Activated CD4-positive, alpha-beta T cell treated with anti-CD3 and anti-CD28 coated beads, Interleukin-10, Interleukin-2, amounts not matched to agents 100 ng/mL and 50 ng/mL, durations not matched to agents 16 hours and 8 hours (primary cell): ENCODE results near the gene PDE9A.
"Not testable (repeated sequence)": the region's sequence is repeated elsewhere in the genome, so short reads cannot be mapped to it uniquely, and the experiment has no call there.

Experiments
- DNase-seq: peaks from one replicate; pipeline ENCODE4 v3.0.0-alpha.2; 2020

PDE9A gene

DNA sequence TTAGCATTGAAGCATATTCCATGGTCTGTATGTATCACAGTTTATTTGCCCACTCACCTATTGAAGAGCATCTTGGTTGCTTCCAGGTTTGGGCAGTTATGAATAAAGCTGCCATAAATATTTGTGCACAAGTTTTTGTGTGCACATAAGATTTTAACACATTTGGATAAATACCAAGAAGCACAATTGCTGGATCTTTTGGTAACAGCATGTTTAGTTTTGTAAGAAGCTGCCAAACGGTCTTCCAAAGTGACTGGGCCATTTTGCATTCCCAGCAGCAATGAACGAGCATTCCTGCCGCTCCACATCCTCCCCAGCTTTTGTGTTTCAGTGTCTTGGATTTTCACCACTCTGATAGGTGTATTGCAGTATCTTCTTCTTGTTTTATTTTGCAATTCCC lies 62.7 kb downstream of the PDE9A start:
- DNase-seq: no peak

DNA sequence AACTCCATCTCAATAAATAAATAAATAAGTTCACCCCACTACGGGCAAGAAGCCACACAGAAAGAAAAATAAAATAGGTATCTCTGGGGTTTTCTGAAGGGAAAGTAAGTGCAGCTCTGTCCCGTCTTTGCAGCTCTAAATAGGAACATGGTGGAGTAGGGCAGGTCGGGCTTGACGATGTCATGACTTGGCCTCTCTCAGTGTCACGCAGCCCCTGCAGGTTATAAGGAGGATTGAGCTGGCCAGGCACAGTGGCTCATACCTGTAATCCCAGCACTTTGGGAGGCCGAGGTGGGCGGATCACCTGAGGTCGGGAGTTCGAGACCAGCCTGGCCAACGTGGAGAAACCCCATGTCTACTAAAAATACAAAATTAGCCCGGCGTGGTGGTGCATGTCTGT lies 67.1 kb downstream of the PDE9A start:
- DNase-seq: not testable (repeated sequence)

DNA sequence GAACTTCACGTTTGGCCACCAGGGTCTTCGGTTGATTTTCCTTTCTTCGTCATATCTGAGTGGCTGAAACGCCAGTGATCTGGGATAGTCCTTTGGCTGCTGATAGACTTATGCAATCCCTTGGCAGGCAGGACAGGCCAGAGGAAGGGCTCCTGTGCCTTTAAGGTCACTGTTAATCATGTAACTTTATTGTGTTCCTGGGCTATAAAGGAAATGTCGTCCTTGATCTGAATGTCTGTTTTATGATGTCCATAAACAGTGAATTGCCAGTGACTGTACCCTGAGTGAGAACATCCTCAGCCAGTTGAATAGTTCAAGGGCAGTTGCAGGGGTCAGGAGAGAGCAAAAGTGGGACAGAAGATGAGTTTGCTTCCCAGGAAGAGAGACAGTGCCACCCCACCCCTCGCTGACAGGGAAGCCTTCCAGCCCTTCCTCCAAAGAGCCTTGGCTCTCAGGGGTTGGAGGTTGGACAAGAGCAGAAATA lies 68.0 kb downstream of the PDE9A start:
- no peak for DNase-seq

DNA sequence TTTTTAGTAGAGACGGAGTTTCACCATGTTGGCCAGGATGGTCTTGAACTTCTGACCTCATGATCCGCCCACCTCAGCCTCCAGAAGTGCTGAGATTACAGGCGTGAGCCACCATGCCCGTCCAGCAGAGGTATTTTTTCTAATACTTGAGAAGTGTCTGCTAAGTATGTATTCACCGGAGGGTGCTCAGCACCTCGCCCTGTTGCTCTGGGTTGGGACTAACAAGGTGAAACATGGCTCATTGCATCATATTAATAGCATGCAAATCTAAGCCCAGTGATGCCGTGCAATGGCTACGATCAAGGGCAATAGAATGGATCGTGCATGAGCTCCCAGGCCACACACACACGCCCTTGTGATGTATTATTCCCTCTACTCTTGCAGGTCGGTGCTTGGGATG lies 68.7 kb downstream of the PDE9A start:
- DNase-seq: no peak

DNA sequence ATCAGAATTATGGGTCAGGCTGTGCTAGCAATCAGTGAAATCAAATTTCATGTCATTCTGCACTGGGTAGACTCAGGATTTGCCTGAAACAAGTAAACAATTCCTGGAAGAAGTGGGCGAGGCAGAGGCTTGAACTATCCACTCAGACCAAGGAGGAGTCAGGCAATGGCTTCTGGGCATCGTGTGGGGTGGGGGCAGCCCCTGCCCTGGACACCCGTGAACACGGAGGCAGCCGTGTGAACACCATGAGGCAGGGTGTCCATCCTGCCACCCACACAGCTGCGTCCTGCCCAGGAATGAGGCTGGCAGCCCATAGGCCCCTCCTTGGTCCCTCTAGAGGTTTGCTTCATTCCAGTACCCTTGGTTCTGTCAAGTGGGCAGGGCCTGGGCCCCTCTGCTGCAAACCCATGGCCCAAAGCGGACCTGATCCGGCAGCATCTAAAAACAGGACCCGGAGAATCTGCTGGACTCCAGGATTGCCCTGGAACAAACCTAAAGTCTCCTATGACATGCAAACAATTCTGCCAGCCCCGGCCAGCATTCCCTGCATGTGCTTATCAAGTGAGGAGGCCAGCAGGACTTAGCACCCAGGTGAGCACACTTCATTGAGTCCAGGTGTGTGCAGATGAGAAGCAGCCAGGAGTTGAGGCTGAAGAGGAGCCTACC lies 69.5 kb downstream of the PDE9A start:
- no peak for DNase-seq

DNA sequence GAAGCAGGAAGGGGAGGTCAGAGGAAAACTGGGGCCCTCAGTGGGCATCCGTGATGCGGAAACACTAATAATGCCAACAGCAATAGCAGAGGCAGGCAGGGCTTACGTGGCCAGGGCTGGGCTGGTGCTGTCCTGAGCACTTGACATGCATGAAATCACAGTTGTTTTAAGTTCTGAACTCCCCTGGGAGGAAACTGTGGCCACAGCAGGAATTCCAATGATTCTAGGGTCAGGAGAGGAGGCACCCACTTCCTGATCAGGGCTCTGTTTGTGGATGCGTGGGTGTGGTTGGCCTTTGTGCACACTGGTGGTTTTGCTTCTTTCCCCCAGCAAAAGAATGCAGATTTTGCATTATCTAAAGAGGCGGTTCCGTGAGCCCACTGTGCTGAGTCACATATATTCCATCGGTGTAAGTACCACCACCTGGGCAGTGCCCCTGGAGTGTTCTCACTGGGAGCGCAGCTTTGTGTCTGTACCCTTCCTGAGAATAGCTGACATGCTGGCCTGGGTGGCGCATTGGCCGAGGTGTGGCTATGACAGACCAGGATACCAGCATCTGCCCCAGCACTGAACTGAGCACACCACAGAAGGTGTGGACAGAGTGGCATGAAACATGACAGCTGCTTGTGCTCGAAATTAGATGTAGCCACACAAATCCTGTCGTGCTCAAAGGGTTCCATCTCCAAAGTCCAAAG lies 71.0 kb downstream of the PDE9A start:
- no peak for DNase-seq

DNA sequence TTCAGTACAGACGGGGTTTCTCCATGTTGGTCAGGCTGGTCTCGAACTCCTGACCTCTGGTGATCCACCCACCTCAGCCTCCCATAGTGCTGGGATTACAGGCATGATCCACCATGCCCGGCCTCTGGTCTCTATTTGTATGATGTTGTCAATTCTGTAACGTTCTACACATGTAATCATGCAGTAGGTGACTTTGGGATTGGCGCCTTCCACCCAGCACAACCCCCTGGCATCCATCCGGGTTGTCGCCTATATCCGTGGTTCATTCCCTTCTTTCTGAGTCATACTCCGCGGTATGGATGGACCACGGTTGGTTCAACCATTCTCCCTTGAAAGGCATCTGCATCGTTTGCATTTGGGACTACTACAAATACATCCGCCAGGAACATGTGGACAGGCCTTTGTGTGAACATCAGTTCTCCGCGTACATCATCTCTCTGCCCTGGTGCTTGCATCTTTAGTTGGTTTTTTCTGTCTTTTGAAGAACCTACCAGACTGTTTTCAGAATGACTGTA lies 72.1 kb downstream of the PDE9A start:
- no peak for DNase-seq

DNA sequence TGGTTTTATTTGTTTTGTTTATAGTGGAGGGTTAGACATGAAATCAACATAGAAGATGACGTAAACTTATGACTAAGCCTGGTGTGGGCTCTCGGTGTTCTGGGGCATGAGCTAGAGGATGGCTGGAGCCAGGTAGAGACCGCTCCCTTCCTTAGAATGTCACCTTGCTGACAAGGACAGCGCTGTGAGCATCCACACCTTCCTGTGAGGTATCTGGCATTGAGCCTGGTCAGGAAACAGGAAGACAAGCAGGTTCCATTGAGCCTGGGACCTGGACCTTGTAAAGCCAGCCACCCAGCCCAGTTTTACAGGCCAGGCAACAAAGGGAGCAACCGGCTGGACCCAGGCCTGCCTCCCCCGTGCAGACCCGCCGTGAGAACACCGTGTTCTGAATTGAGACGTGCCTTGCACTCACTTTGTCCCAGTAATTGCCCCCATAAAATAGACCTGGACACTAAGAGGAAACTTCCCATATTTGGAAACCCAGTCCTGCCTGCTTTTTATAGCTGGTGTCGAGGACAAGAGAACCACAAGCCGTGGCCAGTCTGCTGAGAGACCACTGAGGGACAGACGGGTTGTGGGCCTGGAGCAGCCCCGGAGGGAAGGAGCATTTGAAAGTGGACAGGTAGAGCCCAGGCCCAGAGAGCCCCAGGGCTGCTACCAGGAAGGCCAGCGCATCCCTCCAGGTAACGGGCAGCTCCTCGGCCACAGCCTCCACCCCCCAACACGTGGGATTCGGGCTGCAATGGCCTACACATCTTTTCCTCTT lies 78.0 kb downstream of the PDE9A start:
- no peak for DNase-seq

DNA sequence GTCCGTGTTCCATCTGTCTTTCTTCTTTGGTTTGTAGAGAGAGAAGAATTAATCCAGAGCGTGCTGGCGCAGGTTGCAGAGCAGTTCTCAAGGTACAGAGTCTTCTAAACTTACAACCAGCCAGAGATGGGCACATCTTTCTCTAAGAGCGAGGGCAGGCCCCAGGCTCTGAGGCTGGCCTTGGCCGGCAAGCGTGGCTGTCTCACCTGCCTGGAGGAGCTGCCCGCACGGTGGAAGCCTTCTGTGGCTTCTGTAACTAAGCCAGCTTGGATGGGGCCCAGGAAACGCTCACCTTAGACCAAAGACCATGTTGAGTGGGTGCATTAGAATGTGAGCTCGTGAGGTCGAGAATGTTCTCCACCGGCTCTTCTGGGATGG lies 78.6 kb downstream of the PDE9A start:
- DNase-seq: no peak

DNA sequence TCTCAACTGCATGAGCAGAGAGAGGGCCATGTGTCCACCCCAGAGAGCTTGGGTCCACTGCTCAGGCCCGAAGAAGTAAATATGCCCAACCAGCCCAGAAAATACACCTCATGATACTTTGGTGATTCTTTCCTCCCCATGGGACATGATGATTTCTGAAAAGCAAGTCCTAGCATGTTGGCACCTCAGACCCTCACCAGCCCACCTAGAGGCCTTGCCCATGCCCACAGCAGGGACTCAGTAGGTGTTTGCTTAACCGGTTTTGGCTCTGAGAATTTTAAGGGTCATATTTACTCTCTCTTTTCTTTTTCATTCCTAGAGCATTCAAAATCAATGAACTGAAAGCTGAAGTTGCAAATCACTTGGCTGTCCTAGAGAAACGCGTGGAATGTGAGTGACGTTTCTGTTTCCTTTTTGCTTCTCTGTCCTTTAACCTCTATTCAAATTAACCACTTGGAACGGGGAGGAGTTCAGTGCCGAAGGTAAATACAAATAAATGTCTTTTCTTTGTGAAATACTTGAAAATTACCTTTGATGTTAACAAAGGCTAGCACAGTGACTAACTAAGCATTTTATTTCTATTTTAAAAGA lies 79.7 kb downstream of the PDE9A start:
- DNase-seq: no peak

DNA sequence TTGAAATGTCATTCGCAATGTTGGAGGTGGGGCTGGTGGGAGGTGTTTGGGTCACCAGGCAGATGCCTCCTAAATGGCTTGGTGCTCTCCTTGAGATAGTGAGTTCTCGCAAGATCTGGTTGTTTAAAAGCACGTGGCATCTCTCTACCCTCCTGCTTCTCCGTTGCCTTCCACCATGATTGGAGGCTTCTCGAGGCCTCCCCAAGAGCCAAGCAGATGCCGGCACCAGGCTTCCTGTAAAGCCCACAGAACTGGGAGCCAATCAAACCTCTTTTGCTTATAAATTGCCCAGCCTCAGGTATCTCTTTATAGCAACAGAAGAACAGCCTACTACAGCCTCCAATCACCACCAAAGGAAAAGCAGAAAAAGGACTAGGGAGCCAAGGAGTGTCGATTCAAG lies 80.5 kb downstream of the PDE9A start:
- no peak for DNase-seq

DNA sequence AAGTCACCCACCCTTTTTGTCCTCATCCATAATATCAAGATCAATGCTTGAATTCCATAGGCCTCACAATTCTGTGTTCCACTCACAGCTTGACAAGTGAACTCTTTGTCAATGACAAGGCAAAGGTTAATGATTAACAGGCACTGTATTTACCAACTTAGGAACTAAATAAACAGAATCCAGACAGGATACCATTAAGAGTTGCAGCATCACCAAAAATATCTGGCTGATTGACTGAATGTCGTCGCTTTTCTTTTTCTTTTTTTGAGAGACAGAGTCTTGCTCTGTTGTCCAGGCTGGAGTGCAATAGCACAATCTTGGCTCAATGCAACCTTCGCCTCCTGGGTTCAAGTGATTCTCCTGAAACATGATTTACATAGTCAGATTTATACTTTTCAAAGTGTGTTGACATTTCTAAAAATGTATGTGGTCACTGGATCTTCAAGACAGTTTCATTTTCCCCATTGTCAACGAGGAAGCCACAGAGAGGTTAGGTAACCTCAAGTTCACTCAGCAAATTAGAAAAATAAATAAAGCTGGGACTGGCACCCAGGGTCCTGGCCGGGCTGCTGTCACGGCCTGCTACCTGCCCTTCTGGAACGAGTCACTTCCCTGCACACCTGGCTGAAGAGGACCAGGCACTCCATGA lies 81.0 kb downstream of the PDE9A start:
- DNase-seq: peak; percentile 28

DNA sequence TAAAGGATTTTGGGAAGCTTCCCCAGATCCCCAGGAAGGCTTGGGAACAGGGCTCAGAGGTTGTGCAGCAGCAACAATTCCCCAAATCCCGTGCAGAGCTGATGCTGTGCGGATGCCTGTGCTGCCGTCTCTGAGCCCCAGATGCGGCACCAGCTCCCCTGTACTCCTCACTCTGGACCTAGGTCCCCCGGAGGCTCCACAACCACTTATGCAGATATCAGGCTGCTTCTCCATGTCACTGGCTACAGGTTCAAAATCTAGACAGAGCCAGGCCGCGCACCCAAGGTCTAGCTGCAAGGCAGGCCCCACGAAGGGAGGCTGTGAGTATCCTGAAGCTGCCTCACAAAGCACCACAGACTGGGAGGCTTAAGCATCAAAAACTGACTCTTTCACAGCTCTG lies 81.6 kb downstream of the PDE9A start:
- DNase-seq: no peak

DNA sequence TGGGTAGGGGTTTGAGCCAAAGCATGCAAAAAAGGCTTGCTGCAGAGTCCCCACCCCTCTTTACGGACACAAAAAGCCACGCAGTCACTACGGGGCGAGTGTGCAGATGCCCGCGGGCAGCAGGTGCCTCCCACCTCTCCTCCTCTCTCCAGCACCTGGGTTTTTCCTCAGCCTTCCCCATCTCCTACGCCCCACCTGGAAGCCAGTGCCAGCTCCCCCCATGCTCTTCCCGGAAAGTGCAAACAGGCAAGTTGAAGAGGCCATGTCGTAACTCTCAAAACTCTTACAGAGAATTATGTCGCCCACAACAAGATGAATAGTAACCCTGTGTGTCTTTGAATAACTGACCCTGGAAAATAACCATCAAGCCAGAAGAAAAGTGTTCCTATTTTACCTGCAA lies 82.5 kb downstream of the PDE9A start:
- DNase-seq: no peak

DNA sequence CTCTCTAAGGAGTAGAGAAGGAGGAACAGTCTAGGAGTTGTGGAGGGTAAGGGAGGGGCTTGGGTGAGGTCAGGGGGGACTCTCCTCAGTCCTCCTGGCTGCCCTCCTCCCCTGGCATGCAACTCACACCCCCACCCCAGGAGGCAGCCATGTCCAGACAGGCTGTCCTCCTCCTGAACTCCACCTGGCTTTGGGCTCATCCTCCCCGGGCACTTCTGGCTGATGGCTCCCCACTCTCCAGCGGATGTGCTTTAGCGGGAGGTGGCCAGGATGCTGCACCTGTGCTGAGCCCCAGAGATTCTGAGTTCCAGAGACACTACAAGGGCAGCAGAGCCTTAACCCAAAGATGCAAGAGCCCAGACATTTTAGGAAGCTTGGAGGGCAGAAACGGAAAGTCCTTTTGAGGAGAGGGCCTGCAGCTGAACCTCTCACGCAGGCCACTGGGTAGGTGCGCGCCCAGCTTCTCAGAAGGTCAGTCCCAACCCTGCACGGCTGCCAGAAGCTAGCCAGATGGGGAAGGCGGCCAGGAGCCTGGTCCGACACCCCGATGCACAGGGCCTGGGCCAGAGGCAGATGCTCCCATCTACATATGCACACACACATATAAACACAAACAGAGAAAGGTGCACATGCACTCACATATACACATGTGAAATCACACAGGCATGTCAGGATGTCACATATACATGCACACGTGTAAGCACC lies 83.4 kb downstream of the PDE9A start:
- no peak for DNase-seq

DNA sequence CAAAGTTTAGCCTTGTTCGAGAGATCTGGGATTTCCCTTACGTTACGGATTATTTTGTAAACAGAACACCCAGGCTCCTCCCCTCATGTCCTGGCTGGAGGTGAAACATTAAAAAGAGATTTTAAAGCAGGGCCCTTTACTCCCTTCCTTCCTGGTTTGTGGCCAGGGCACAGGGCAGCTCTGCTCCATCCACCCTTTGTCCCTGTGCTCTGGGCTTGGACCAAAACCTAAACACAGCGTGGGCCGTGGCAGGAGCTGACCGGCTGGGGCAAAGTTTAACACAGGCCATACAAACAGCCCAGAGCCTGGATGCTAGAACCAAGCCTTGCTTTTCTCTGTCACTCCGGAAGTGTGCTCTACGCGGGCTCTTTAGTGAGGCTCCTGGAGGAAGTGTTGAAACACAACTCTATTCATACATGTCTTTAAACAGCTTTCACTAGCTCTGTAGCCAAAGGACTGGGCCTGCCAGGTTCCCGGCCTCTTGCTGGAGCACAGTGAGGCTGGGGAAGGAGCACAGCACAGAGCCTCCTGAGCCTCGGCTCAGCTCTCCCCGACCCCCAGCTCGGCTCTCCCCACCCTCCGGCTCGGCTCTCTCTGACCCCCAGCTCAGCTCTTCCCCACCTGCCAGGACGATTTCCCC lies 84.7 kb downstream of the PDE9A start:
- DNase-seq: peak; percentile 56

DNA sequence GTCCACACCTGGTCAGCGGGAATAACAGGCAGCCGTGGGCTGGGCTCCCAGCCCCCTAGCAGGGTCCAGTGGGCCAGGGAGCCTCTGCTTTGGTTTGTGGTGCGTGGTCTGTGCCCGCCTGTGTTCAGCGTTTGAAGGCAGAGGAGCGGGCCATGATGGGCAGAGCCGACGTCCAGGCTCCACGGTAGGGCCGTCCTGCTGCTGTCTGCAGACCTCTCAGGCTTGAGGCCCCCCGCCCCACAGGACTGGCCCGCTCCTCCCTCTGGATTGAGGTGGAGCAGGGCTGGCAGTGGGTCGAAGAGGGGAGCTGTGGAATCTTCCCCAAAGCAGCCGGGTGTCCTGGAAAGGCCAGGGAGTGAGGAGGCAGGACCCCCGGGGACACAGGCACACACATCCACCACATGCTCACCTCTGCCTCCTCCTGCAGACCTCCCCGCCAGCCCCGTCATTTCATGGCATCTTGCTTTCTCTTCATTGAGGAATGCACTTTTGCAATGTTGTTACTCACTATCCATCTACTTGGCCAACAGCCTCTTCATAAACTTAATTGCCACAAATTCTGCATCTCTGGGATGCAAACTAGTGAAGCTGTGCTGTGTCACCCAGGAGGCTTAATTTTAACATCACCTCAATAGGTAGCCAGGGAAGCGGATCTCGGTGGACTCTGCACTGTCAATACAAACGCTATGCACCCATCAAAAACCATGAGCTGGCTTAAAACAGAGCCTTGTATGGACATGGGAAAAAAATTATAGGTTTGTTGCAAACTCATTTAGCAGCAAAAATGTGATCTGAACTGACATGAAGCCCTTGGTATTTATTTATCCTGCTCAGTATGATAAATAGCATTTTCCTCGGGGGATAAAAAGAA lies 85.9 kb downstream of the PDE9A start:
- DNase-seq: no peak

DNA sequence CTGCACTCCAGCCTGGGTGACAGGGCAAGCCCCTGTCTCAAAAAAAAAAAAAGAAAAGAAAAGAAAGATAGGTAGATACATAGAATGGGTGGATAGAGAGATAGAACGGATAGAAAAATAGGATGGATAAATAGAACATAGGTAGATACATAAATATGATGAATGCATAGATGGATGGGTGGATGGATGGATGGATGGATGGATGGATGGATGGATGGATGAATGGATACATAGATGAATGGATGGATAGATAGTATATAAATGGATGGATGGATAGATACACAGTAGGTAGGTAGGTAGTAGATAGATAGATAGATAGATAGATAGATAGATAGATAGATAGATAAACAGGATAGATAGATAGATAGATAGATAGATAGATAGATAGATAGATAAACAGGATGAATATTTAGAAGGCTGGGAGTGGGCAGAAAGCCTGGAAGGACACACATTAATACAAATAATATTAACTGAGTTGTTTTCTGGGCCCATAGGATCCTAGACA lies 87.0 kb downstream of the PDE9A start:
- DNase-seq: no peak

DNA sequence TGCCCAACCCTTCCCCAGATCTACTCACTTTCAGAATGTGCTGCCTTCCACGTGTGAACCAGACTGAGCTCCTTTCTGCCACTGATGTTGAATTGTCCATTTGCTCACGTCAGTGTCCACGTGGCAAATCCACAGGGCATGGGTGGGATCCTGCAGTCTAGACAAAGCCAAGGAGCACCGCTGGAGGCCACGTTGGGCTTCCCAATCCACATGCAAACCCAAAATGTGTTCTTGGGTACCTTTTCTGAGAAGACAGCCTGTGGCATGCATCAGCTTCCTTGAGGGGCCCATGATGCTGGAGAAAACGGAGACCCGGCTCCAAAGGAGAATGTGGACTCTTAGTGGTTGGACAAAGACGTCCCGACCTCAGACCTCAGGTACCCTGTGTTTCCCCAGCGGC lies 87.6 kb downstream of the PDE9A start:
- DNase-seq: no peak
